Heart left ventricle (tissue), 16 donors: ENCODE measurements around the gene ADAM23. TPM values are rescaled to one million over a fixed set of nuclear protein-coding genes. Genes with fewer than 3 reads are reported as not detected.
A peak's percentile ranks its signal among the peaks of the same experiment; 100 is the strongest.

Experiments
- ATAC-seq, 4 donors: fragments of 200-7000 bp; cut with Tn5 transposase; one replicate each; pipeline ENCODE4 v1.9.1; 2020 to 2022; ENCODE audit warnings: moderate library complexity in 4 of 4, mild to moderate bottlenecking in 3 of 4, moderate number of reproducible peaks in 1 of 4
- DNase-seq, 5 donors: peaks; one replicate each; pipeline ENCODE4 v3.0.0-alpha.2; 2020
- H3K27ac ChIP-seq, 12 donors: fragments of 200-600 bp; sonication (generic) in 4 of 12; one replicate each; pipeline versions ENCODE4 v1.5.0 to v1.8.0; 2016 to 2022; ENCODE audit warnings: mild to moderate bottlenecking in 2 of 12
- H3K27me3 ChIP-seq, 9 donors: fragments of 200-600 bp; sonication (generic) in 2 of 9; one replicate each; pipeline versions ENCODE4 v1.5.1 to v1.8.0; 2016 to 2022; ENCODE audit warnings: mild to moderate bottlenecking in 3 of 9
- H3K36me3 ChIP-seq, 9 donors: fragments of 200-600 bp; sonication (generic) in 2 of 9; one replicate each; pipeline versions ENCODE4 v1.5.0 to v1.8.0; 2018 to 2022; ENCODE audit warnings: mild to moderate bottlenecking in 2 of 9
- H3K4me1 ChIP-seq, 12 donors: fragments of 200-600 bp; sonication (generic) in 4 of 12; one replicate each; pipeline versions ENCODE4 v1.5.0 to v1.8.0; 2016 to 2022; ENCODE audit warnings: mild to moderate bottlenecking in 3 of 12
- H3K4me3 ChIP-seq, 12 donors: fragments of 200-600 bp; sonication (generic) in 4 of 12; one replicate each; pipeline versions ENCODE4 v1.5.0 to v1.8.0; 2017 to 2022; ENCODE audit warnings: mild to moderate bottlenecking in 9 of 12, moderate library complexity in 4 of 12
- H3K9me3 ChIP-seq, 12 donors: fragments of 200-600 bp; sonication (generic) in 4 of 12; one replicate each; pipeline versions ENCODE4 v1.5.0 to v1.8.0; 2016 to 2022; ENCODE audit warnings: mild to moderate bottlenecking in 1 of 12
- CTCF ChIP-seq, 12 donors: fragments of 200-600 bp; sonication (generic) in 4 of 12; IDR thresholded peaks; one replicate each; pipeline versions ENCODE4 v1.5.0 to v1.8.0; 2018 to 2022; ENCODE audit warnings: antibody characterized with exemption in 12 of 12, mild to moderate bottlenecking in 5 of 12
- POLR2A ChIP-seq, 2 donors: fragments of 450-650 bp; IDR thresholded peaks; one replicate each; pipeline ENCODE4 v1.6.1; 2017; ENCODE audit warnings: antibody characterized with exemption in 2 of 2, mild to moderate bottlenecking in 2 of 2, moderate library complexity in 2 of 2
- WGBS, 4 donors: extraction: QIAGEN DNeasy Blood & Tissue Kit in 2 of 4; methylation state at CpG; one replicate each; pipeline versions ENCODE4 v1.1.5 to v1.1.7; 2013 to 2018; 5-methylcytosine and 5-hydroxymethylcytosine counted together
- intact Hi-C, 10 donors: fragments of 100-400 bp; cut with DNase I; formaldehyde crosslinking; loops; one replicate each; pipeline versions ENCODE4 v1.11.1 to v1.14.2; 2022
- polyA plus RNA-seq, 2 donors: library from polyadenylated mRNA; stranded (reverse); fragments of 200-250 nt; gene quantifications; one replicate each; pipeline ENCODE4 v1.2.3, GENCODE V29; 2013
- total RNA-seq, 9 donors: library from RNA; depleted of rRNA in 2 of 9; stranded (reverse); fragments of >200 nt in 2 of 9; fragmentation: NEBNext Ultra II Directional in 3 of 9; extraction: Animal tissue kit (Norgen Biotek cat#: 25700) in 3 of 9; gene quantifications; one replicate each; pipeline versions ENCODE4 v1.1.0 to v1.2.4, GENCODE V29; 2016 to 2023
- donor health status: ischemic (EF 13 %, LVEDD 7.1; RV severe dilation, severe dysfunction).
- donor health status: healthy with polysubstance abuse.
- donor health status: DM: no; HTN: yes; CAD: no.
- donor health status: DM: no; HTN: no; CAD: no.
- donor health status: ischemic (EF 25% LVEDD 6.9; RV normal size, moderate dysfunction).
- donor health status: ischemic (EF 25% LVEDD 5.7; RV mildly dilated, moderate dysfunction).
- donor health status: healthy.
- donor health status: DM: yes; HTN: yes; CAD: no.
- donor health status: ischemic (EF 35%, LVEDD 5.7; RV mildly dilated, moderate dysfunction).
- donor health status: nonischemic (EF 11% LVEDD 7.7; RV severe dilation, severe dysfunction).
- donor health status: DM: yes; HTN: yes; CAD: no.
- donor health status: PGD.
- donor health status: ischemic (EF 29% LVEDD 5.4; RV normal size, mild dysfunction).
- donor health status: nonischemic (EF 23%, LVEDD 6.1; RV moderate dilation, normal function).

ADAM23 gene
- total and polyA plus RNA-seq, 11 donors = 18.6 to 87.4 (median 57.9) TPM

- Histone ChIP-seq H3K9me3 (no peaks in the 10 kb centered on the region), H3K4me1 (no peaks in the 10 kb centered on the region), H3K27ac (no peak overlapping the region), H3K4me3 (no peak overlapping the region), H3K36me3 (no peaks in the 10 kb centered on the region), H3K27me3 (peaks cover 0 to 7% (median 0%) of the 10 kb centered on the region in 9 donors)
- TF ChIP-seq CTCF (IDR thresholded peaks at IDR 0.05) = no peak
- TF ChIP-seq POLR2A (IDR thresholded peaks at IDR 0.05) = no peak
- intact Hi-C loops = no loop called here
- DNase-seq = no peak
- no peak for ATAC-seq
These were observed 10.1 kb upstream of the ADAM23 start for GRCh38 chr2:206433190-206433589.

GRCh38 chr2:206433686-206434085, 9.6 kb upstream of the ADAM23 start:
- no peak for DNase-seq
- Histone ChIP-seq H3K36me3 (no peaks in the 10 kb centered on the region), H3K9me3 (no peaks in the 10 kb centered on the region), H3K4me3 (no peak overlapping the region), H3K27ac (no peak overlapping the region), H3K4me1 (no peaks in the 10 kb centered on the region), H3K27me3 (peaks cover 0 to 7% (median 0%) of the 10 kb centered on the region in 9 donors)
- ATAC-seq = no peak
- no peak for TF ChIP-seq POLR2A (IDR thresholded peaks at IDR 0.05)
- intact Hi-C loops = no loop called here

GRCh38 chr2:206435742-206436141, 7.6 kb upstream of the ADAM23 start:
- 32 to 50% (median 46%) methylated on average over 3 of the region's 3 CpGs for WGBS, 4 donors
- DNase-seq = no peak

GRCh38 chr2:206438196-206438724, 5.1 kb upstream of the ADAM23 start:
- no peak overlapping the region for H3K27ac ChIP-seq
- no peaks in the 10 kb centered on the region for H3K9me3 ChIP-seq
- no peak for DNase-seq
- ATAC-seq = no peak
- H3K4me3 ChIP-seq = no peak overlapping the region
- intact Hi-C loops = loop anchor here in 1 of 10 donors (5.0 kb wide), 1 partner anchor 266 kb away; no protein-coding TSS in a partner anchor
- 72 to 76% (median 74%) methylated on average over 5 of the region's 5 CpGs for WGBS, 4 donors
- no peak for TF ChIP-seq POLR2A (IDR thresholded peaks at IDR 0.05)
- TF ChIP-seq CTCF (IDR thresholded peaks at IDR 0.05) = no peak
- H3K36me3 ChIP-seq = no peaks in the 10 kb centered on the region
- H3K4me1 ChIP-seq = peaks cover 0 to 10% (median 5%) of the 10 kb centered on the region in 12 donors
- H3K27me3 ChIP-seq = peaks cover 0 to 39% (median 8%) of the 10 kb centered on the region in 9 donors

More at GRCh38 chr2:206435742-206436141, 7.6 kb upstream of the ADAM23 start:
- Histone ChIP-seq H3K36me3 (no peaks in the 10 kb centered on the region), H3K9me3 (no peaks in the 10 kb centered on the region), H3K4me1 (no peaks in the 10 kb centered on the region), H3K27ac (no peak overlapping the region), H3K4me3 (no peak overlapping the region), H3K27me3 (peaks cover 0 to 20% (median 5%) of the 10 kb centered on the region in 9 donors)
- intact Hi-C loops = loop anchor here in 1 of 10 donors (5.0 kb wide), 1 partner anchor 263 kb away; no protein-coding TSS in a partner anchor
- ATAC-seq = no peak
- TF ChIP-seq POLR2A (IDR thresholded peaks at IDR 0.05) = no peak
- no peak for TF ChIP-seq CTCF (IDR thresholded peaks at IDR 0.05)

GRCh38 chr2:206442474-206442832, 879 bp upstream of the ADAM23 start:
- intact Hi-C loops = loop anchor here in 5 of 10 donors (2.0 to 10.0 kb wide), 6 partner anchors 72 to 280 kb away; no protein-coding TSS in a partner anchor
- Histone ChIP-seq H3K9me3 (no peaks in the 10 kb centered on the region), H3K36me3 (no peaks in the 10 kb centered on the region), H3K27me3 (peaks cover 0 to 49% (median 8%) of the 10 kb centered on the region in 9 donors), H3K4me1 (peaks cover 0 to 34% (median 7%) of the 10 kb centered on the region in 12 donors), H3K4me3 (peak overlapping the region in 11 of 12 donors; percentile 43 to 90 (median 67)), H3K27ac (peak overlapping the region in 1 of 12 donors; percentile 83)
- DNase-seq = no peak
- TF ChIP-seq POLR2A (IDR thresholded peaks at IDR 0.05) = no peak
- no peak for TF ChIP-seq CTCF (IDR thresholded peaks at IDR 0.05)
- no peak for ATAC-seq
- WGBS, 4 donors = 11 to 15% (median 13%) methylated on average over 8 to 10 of the region's 10 CpGs
